ENCODE data around the gene IZUMO4.

The IZUMO4 gene

GRCh38 chr19:2062770-2063169, 33.9 kb upstream of the IZUMO4 start:
- no peak for ATAC-seq
- TF ChIP-seq TCF4 (CRISPR knock-in tag; IDR thresholded peaks at IDR 0.05; ENCODE audit: borderline replicate concordance) (no peak), POU6F1 (CRISPR knock-in tag; IDR thresholded peaks at IDR 0.05; ENCODE audit: borderline replicate concordance, low read depth) (no peak), ZNF8 (CRISPR knock-in tag; IDR thresholded peaks at IDR 0.05) (no peak), SNAI2 (CRISPR knock-in tag; IDR thresholded peaks at IDR 0.05) (no peak), PATZ1 (CRISPR knock-in tag; IDR thresholded peaks at IDR 0.05; ENCODE audit: borderline replicate concordance) (no peak), ARNTL (CRISPR knock-in tag; IDR thresholded peaks at IDR 0.05; ENCODE audit: borderline replicate concordance, low read depth) (no peak)

- no peak for TF ChIP-seq ESRRG (CRISPR knock-in tag; IDR thresholded peaks at IDR 0.05)
- TF ChIP-seq SNAI2 (CRISPR knock-in tag; IDR thresholded peaks at IDR 0.05) = no peak
- TF ChIP-seq ZC3H10 (CRISPR knock-in tag; IDR thresholded peaks at IDR 0.05) = no peak
- no peak for TF ChIP-seq ISL1 (CRISPR knock-in tag; IDR thresholded peaks at IDR 0.05)
- TF ChIP-seq TOX (CRISPR knock-in tag; IDR thresholded peaks at IDR 0.05; ENCODE audit: borderline replicate concordance) = no peak
- no peak for TF ChIP-seq TSHZ2 (CRISPR knock-in tag; IDR thresholded peaks at IDR 0.05)
- no peak for TF ChIP-seq ZNF565 (CRISPR knock-in tag; conservative IDR thresholded peaks at IDR 0.05; ENCODE audit: low read depth)
- TF ChIP-seq CSRNP3 (CRISPR knock-in tag; IDR thresholded peaks at IDR 0.05) = no peak
- no peak for TF ChIP-seq POU6F1 (CRISPR knock-in tag; IDR thresholded peaks at IDR 0.05; ENCODE audit: borderline replicate concordance, low read depth)
- no peak for TF ChIP-seq ZFP30 (CRISPR knock-in tag; IDR thresholded peaks at IDR 0.05)
- TF ChIP-seq CSDC2 (CRISPR knock-in tag; IDR thresholded peaks at IDR 0.05) = no peak
- TF ChIP-seq OSR1 (CRISPR knock-in tag; IDR thresholded peaks at IDR 0.05) = no peak
- ATAC-seq = no peak
Observed at GRCh38 chr19:2063824-2064223, 32.9 kb upstream of the IZUMO4 start.

GRCh38 chr19:2064395-2064787, 32.3 kb upstream of the IZUMO4 start:
- no peak for ATAC-seq
- TF ChIP-seq ISL1 (CRISPR knock-in tag; IDR thresholded peaks at IDR 0.05) = no peak
- TF ChIP-seq ZFP30 (CRISPR knock-in tag; IDR thresholded peaks at IDR 0.05) = no peak
- TF ChIP-seq ZNF8 (CRISPR knock-in tag; IDR thresholded peaks at IDR 0.05) = no peak
- no peak for TF ChIP-seq ZNF70 (CRISPR knock-in tag; IDR thresholded peaks at IDR 0.05)
- no peak for TF ChIP-seq BACH2 (CRISPR knock-in tag; IDR thresholded peaks at IDR 0.05; ENCODE audit: borderline replicate concordance)
- TF ChIP-seq ZFP3 (CRISPR knock-in tag; IDR thresholded peaks at IDR 0.05) = no peak
- TF ChIP-seq TCF4 (CRISPR knock-in tag; IDR thresholded peaks at IDR 0.05; ENCODE audit: borderline replicate concordance) = no peak
- TF ChIP-seq PATZ1 (CRISPR knock-in tag; IDR thresholded peaks at IDR 0.05; ENCODE audit: borderline replicate concordance) = no peak
- TF ChIP-seq ZC3H10 (CRISPR knock-in tag; IDR thresholded peaks at IDR 0.05) = no peak
- no peak for TF ChIP-seq ESRRG (CRISPR knock-in tag; IDR thresholded peaks at IDR 0.05)
- no peak for TF ChIP-seq ZNF565 (CRISPR knock-in tag; conservative IDR thresholded peaks at IDR 0.05; ENCODE audit: low read depth)
- no peak for TF ChIP-seq OSR1 (CRISPR knock-in tag; IDR thresholded peaks at IDR 0.05)

All from SK-N-SH treated with all-trans-retinoic acid at 6 μM for 48 hours (cell line).